GM20431 (cell line): Measurements from ENCODE around the gene ATF7IP.
"Not testable (repeated sequence)": the region's sequence is repeated elsewhere in the genome, so short reads cannot be mapped to it uniquely, and the experiment has no call there.

Experiments
- in situ Hi-C: fragments of 300-500 bp; cut with MseI, MboI; formaldehyde crosslinking; loops from one replicate; pipeline ENCODE4 v1.15.0; 2020; ENCODE audit warnings: low sequenced_read_pairs; ENCODE audit not compliant: unreplicated experiment

ATF7IP gene

GRCh38 chr12:14369311-14369710 is 3.8 kb downstream of the ATF7IP start:
- in situ Hi-C loops: no loop called here

DNA sequence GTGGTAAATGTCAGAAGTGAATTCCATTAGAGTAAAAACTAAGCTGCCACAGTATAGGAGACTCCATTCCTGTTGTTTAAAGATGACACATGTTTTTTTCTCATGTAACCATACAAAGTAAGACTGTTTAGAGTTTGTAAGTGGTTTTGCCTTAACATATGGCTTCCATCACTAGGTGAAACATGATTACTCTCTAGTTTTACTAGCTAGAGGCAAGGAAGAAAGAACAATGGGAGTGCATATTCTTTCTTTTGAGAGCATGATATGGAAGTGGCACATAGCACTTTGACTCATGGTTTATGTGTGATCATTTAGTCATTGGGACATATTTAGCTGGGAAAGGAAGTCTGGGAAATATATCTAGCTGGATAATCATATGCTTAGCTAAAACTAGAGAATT is 7.7 kb downstream of the ATF7IP start:
- in situ Hi-C loops: no loop called here

DNA sequence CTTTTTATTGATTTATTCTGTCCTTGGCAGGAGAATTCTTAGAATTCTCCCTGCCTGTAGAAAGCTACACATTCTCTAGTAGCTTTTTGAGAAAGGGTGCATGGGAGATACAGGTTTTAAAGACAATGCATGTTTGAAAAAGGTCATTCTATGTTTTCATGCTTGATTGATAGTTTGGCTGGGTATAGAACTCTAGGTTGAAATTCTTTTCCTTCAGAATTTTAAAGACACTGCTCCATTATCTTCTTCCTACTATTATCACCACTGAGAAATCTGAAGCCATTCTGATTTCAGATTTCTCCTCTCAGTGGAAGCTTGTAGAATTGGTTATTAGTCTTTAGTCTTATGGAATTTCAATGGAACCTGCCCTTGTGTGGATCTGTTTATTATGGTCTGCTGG is 14.0 kb downstream of the ATF7IP start:
- in situ Hi-C loops: no loop called here

DNA sequence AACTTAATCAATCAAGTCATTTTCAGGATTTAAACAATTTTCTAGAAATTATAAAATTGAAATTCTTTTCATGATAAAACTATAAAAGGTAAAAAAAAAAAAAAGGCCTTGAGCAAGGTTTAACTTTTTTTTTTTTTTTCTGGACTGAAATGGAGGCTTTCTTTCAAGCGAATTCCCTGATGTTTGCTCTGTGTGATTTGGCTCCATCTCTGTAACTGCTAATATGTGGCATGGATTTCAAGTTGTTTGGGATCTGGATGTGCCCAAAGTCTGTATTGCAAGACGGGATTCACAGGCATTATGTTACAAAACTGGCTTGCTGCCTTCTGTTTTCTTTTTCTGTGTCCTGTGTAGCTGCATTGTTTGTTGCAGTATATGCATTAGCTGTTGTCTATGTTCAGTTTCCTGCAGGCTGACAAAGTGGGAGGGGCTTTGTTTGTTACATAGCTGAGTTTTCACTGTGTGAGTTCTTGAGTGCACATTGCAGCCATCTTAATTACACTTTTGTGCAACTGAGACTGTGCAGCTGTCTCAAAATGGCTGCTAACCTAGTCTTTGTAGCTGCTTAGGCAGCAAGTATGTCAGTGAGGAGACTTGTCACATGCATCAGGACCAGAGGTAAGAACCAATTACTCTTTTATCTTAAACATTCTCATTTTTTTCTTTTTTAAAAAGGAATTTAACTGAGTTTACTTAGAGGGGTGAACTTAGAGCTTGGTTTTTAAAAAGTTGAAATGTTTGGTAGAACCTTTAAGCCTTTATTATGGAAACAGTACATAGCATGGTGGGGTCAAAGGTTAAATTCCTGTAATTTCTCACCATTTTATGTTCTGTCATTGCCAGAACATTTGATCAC is 19.5 kb downstream of the ATF7IP start:
- in situ Hi-C loops: no loop called here

GRCh38 chr12:14387219-14387871 is 21.9 kb downstream of the ATF7IP start:
- in situ Hi-C loops: no loop called here

DNA sequence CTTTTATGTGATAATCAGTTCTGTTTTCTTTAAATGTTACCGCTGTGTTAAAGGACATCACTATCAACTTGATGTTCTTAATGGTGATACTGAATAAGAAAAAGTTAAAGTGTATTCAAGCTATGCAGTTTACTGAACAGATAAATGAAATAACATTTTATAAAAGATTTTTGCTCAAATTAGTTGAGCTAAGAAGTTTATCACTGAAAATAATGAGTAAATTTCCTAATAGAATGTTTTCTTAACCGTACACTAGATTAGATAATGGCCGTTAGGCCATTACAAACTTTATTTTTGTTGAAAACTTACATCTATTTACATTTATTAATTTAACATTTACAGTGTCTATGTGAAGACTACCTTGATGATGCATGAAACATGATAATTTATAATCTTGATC is 25.0 kb downstream of the ATF7IP start:
- in situ Hi-C loops: no loop called here

- in situ Hi-C loops: no loop called here
These were observed 25.5 kb downstream of the ATF7IP start for GRCh38 chr12:14390870-14391530.

- in situ Hi-C loops: no loop called here
These were observed 28.3 kb downstream of the ATF7IP start for GRCh38 chr12:14393751-14394150.

GRCh38 chr12:14394317-14395073 is 29.0 kb downstream of the ATF7IP start:
- in situ Hi-C loops: no loop called here

- in situ Hi-C loops: no loop called here
These were observed 29.7 kb downstream of the ATF7IP start for GRCh38 chr12:14395074-14395778.

DNA sequence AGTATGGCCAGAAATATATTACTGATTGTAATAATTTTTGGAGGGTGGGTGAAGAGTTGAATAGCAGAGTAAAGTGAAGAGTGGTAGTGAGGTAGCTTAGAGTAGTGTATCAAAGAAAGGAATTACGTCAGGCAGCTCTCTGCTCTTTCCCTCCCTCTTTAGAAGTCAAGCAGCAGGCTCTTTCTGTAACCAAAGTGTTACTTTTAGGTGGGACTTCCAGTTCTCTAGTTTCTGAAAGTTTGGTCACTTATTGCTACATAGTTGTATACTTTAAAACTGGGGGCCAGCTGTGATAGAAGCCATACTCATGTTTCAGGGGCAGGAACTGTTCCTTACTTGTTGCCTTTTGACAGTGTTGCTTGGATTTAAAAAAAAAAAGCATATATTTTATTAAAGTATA is 30.6 kb downstream of the ATF7IP start:
- in situ Hi-C loops: no loop called here

DNA sequence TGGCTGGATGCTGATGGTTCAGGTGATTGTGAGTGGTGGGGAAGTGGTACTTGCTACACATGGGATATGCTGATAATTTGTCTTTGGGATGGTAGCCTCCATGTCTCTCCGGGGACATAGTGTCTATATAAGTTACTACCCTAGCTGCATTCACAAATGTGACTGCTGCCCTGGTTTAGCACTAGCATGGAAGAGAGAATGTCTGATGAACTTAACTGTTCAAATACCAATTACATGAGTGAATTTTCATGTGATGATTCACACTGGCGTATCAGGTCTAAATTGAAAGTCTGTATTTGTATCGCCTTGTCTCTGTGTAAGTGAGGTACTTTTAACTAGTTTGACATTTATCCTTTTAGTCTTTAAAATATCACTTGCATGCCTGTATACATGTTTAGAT is 34.4 kb downstream of the ATF7IP start:
- in situ Hi-C loops: no loop called here

DNA sequence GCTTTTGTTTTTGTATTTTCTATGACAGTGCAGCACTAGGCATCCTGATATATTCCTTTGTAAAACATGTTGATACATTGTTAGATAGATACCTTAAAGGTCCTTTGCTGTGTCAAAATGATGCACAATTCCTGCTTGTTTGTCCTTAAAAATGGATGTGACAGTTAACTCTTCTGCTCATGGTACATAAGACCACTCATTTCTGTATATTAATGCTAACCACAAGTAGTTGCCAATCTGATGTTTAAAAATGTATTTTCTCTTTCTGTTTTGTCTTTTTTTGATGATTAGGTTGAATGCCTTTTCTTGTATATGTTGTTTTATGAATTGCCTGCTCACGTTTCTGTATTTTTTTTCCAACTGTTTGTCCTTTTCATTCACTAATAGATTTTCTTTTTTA is 35.1 kb downstream of the ATF7IP start:
- in situ Hi-C loops: no loop called here

DNA sequence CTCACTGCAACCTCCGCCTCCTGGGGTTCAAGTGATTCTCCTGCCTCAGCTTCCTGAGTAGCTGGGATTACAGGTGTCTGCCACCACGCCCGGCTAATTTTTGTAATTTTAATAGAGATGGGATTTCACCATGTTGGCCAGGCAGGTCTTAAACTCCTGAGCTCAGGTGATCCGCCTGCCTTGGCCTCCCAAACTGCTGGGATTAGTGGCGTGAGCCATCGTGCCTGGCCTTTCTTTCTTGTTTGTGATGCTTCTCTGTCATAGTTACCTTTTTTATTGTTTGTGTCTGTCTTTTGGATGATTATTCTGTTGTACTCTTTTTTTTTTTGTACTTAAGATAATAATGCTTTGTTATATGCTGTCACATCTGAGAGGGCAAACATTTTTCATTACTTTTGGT is 35.8 kb downstream of the ATF7IP start:
- in situ Hi-C loops: not testable (repeated sequence)

GRCh38 chr12:14402697-14403096 is 37.2 kb downstream of the ATF7IP start:
- in situ Hi-C loops: no loop called here

DNA sequence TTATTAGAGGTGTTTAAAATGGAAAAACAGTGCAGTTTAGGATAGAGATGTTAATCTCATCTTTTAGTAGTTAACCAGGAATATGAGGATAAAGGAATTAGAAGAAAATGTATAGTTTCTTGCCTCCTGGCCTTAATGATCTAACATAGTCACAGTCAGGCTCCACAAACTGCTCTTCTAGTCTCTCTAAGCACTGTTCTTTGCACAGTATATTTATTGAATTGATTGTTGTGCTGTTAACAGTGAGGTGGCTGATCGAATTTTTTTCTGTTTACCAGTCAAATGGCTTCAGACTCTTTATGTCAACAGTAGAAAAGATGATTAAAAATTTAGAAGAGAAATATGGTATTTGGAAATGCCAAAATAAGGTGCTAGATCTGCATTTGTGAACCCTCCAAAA is 37.8 kb downstream of the ATF7IP start:
- in situ Hi-C loops: no loop called here

DNA sequence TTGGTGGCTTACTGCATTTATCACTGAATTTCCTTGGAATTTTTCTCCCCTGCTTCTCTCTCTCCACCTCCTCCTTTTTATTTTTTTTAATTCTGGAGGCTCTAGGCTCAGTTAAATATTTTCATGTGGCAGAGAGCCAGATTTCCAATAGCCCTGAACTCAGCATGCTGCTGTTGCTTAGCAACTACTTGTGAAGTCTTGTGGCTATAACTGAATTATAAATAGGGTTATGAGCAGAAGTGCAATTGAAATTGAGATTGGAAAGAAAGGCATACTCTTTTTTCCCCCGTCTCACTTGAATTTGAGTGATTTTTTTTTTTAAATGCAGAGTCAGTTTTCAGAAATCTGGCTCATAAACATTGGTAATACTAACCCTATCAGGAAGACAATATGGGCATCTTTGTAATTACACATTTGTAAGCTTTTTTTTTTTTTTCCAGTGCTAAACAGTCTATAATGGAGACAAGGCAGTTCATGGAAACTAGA is 38.3 kb downstream of the ATF7IP start:
- in situ Hi-C loops: no loop called here

- in situ Hi-C loops: not testable (repeated sequence)
These were observed 39.9 kb downstream of the ATF7IP start for GRCh38 chr12:14405407-14405806.

GRCh38 chr12:14408208-14408607 is 42.7 kb downstream of the ATF7IP start:
- in situ Hi-C loops: no loop called here

GRCh38 chr12:14410177-14410576 is 44.7 kb downstream of the ATF7IP start:
- in situ Hi-C loops: no loop called here
